PC-9 (cell line): ENCODE data around the gene GON4L.
"Not testable (repeated sequence)": the region's sequence is repeated elsewhere in the genome, so short reads cannot be mapped to it uniquely, and the experiment has no call there.

Experiments
- EZH2 ChIP-seq: fragments of 200-600 bp; sonication (generic); IDR thresholded peaks from 2 replicates; pipeline ENCODE4 v1.8.0; 2017; ENCODE audit warnings: antibody characterized with exemption, low read depth
- TF ChIP-seq, protein P1 (sequence below): fragments of 200-600 bp; sonication (generic); conservative IDR thresholded peaks from 2 replicates; pipeline ENCODE4 v1.6.1; 2017; ENCODE audit warnings: mixed run types, antibody characterized with exemption, mild to moderate bottlenecking, moderate library complexity

DNA sequence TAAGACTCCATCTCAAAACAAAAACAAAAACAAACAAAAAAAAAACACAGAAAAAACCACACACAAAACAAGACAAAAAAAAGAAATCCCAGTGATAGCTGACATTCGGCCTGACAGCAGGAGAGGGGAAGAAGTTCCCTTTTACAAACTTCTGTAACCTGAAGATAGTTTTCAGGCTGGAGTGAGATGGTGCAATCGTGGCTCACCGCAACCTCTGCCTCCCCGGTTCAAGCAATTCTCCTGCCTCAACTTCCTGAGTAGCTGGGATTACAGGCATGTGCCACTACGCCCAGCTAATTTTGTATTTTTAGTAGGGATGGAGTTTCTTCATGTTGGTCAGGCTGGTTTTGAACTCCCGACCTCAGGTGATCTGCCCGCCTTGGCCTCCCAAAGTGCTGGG, 93.0 kb downstream of the GON4L start:
- TF ChIP-seq, protein P1, sequence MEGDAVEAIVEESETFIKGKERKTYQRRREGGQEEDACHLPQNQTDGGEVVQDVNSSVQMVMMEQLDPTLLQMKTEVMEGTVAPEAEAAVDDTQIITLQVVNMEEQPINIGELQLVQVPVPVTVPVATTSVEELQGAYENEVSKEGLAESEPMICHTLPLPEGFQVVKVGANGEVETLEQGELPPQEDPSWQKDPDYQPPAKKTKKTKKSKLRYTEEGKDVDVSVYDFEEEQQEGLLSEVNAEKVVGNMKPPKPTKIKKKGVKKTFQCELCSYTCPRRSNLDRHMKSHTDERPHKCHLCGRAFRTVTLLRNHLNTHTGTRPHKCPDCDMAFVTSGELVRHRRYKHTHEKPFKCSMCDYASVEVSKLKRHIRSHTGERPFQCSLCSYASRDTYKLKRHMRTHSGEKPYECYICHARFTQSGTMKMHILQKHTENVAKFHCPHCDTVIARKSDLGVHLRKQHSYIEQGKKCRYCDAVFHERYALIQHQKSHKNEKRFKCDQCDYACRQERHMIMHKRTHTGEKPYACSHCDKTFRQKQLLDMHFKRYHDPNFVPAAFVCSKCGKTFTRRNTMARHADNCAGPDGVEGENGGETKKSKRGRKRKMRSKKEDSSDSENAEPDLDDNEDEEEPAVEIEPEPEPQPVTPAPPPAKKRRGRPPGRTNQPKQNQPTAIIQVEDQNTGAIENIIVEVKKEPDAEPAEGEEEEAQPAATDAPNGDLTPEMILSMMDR = not testable (repeated sequence)
- TF ChIP-seq EZH2 = not testable (repeated sequence)
